Neutrophil (primary cell): ENCODE results near the gene HIVEP3.

Source experiments
- H3K27ac ChIP-seq: fragments of 200-600 bp; sonication (generic); 2 replicates; pipeline ENCODE4 v1.5.1; 2016; ENCODE audit warnings: mild to moderate bottlenecking, moderate library complexity
- H3K27me3 ChIP-seq: fragments of 200-600 bp; sonication (generic); 2 replicates; pipeline ENCODE4 v1.6.0; 2016; ENCODE audit warnings: mild to moderate bottlenecking
- H3K36me3 ChIP-seq: fragments of 200-600 bp; sonication (generic); 2 replicates; pipeline ENCODE4 v1.5.1; 2017
- H3K4me1 ChIP-seq, 2 experiments: fragments of 200-600 bp in 1 of 2; sonication (generic) in 1 of 2; 1 replicate in 1 of 2; 2 replicates in 1 of 2; pipeline versions ENCODE4 v1.5.1 to v1.6.1; 2013 to 2016; ENCODE audit warnings: low read depth in 1 of 2, low read length in 1 of 2, mild to moderate bottlenecking in 1 of 2, moderate library complexity in 1 of 2; ENCODE audit not compliant: control insufficient read depth in 1 of 2, insufficient read depth in 1 of 2
- H3K4me3 ChIP-seq, 2 experiments: fragments of 200-600 bp in 1 of 2; sonication (generic) in 1 of 2; 1 replicate in 1 of 2; 2 replicates in 1 of 2; pipeline ENCODE4 v1.5.1; 2013 to 2016; ENCODE audit warnings: low read depth in 1 of 2, low read length in 1 of 2, mild to moderate bottlenecking in 1 of 2, moderate library complexity in 1 of 2
- H3K9me3 ChIP-seq: fragments of 200-600 bp; sonication (generic); 2 replicates; pipeline ENCODE4 v1.5.1; 2016
- CTCF ChIP-seq: fragments of 200-600 bp; sonication (generic); IDR thresholded peaks from 2 replicates; pipeline ENCODE4 v1.5.1; 2016; ENCODE audit warnings: antibody characterized with exemption

Gene HIVEP3

GRCh38 chr1:41537251-41537650, 381.5 kb downstream of the HIVEP3 start:
- H3K4me3 ChIP-seq: no peak overlapping the region
- H3K4me1 ChIP-seq: no peaks in the 10 kb centered on the region
- H3K27ac ChIP-seq: no peak overlapping the region
- H3K9me3 ChIP-seq: no peaks in the 10 kb centered on the region
- no peak for TF ChIP-seq CTCF
- no peaks in the 10 kb centered on the region for H3K27me3 ChIP-seq
- H3K36me3 ChIP-seq: no peaks in the 10 kb centered on the region

- TF ChIP-seq CTCF: no peak
- Histone ChIP-seq H3K4me3 (no peak overlapping the region), H3K4me1 (no peaks in the 10 kb centered on the region), H3K9me3 (no peaks in the 10 kb centered on the region), H3K27ac (no peak overlapping the region), H3K27me3 (no peaks in the 10 kb centered on the region), H3K36me3 (no peaks in the 10 kb centered on the region)
Measured at GRCh38 chr1:41536361-41536802, 382.3 kb downstream of the HIVEP3 start.

GRCh38 chr1:41535716-41536115, 383.0 kb downstream of the HIVEP3 start:
- H3K36me3 ChIP-seq: no peaks in the 10 kb centered on the region
- no peaks in the 10 kb centered on the region for H3K4me1 ChIP-seq
- H3K9me3 ChIP-seq: no peaks in the 10 kb centered on the region
- no peaks in the 10 kb centered on the region for H3K27me3 ChIP-seq
- no peak overlapping the region for H3K4me3 ChIP-seq
- no peak overlapping the region for H3K27ac ChIP-seq
- no peak for TF ChIP-seq CTCF

- Histone ChIP-seq H3K4me3 (no peak overlapping the region), H3K27me3 (no peaks in the 10 kb centered on the region), H3K36me3 (no peaks in the 10 kb centered on the region), H3K27ac (no peak overlapping the region), H3K4me1 (no peaks in the 10 kb centered on the region), H3K9me3 (no peaks in the 10 kb centered on the region)
- no peak for TF ChIP-seq CTCF
Measured at GRCh38 chr1:41535276-41535675, 383.4 kb downstream of the HIVEP3 start.

- Histone ChIP-seq H3K9me3 (no peaks in the 10 kb centered on the region), H3K36me3 (no peaks in the 10 kb centered on the region), H3K4me3 (no peak overlapping the region), H3K27ac (no peak overlapping the region), H3K27me3 (no peaks in the 10 kb centered on the region), H3K4me1 (no peaks in the 10 kb centered on the region)
- TF ChIP-seq CTCF: no peak
Measured at GRCh38 chr1:41534181-41535076, 384.3 kb downstream of the HIVEP3 start.
